ENCODE data around the gene FAM193A. TPM values are rescaled to one million over a fixed set of nuclear protein-coding genes. Genes with fewer than 3 reads are reported as not detected.

FAM193A gene
- polyA plus RNA-seq, 1 donor (not counting 4 experiments of a cell fraction or from before 2014, with no cell fraction given): 3.6 TPM

DNA sequence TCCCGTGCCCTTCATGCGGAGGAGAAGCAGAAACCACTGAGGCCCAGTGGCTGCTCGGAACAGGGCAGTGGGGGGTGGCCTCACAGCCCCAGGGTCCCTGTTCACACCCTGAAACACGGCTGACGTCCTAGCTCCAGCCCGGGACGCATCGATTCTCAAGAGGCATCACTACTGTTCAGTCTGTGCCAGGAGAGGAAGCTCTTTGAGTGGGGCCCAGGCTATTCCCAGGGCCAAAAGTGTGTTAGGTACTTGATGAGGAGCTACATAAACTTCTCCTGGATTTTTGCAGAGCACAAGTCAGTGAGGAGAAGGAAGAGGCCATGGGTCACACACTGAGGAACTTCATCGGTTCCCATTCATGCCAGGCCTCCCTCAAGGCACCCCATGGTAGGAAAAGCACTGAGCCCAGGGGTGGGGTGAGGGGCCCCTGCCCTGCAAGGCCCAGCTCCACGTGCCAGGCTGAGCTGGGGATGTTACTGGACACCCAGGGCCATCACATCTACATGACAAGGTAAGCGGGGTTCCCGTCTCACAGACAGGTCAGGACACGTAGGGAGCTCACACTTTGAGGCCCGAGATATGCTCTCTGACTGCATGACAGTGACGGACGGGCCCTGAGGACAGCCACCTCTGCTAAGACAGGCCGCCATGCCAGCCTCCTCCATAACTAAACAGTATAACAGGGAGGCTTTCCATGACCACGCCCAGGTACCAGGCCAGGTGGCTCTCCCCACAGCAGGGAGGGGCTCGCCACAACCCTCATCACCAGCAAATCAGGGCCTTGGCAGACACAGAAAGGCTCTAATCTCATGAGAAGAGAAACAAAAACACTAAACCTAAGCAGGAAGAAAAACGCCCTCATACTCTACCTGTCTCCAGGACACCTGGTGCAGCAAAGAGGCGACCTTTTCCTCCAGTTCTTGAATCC lies 207.3 kb downstream of the FAM193A start:
- dilution Hi-C loops (cut with MboI; ENCODE audit: extremely low pct_ligation_motif_present, low sequenced_read_pairs): no loop called here
- Histone ChIP-seq H3K4me3 (ENCODE audit: control insufficient read depth in 2 of 3, extremely low read depth in 1 of 3, insufficient read depth in 2 of 3, low read depth in 1 of 3, low read length in 3 of 3) (no peak overlapping the region), H3K9me3 (ENCODE audit: control insufficient read depth, low read depth, low read length) (no peaks in the 10 kb centered on the region), H3K4me1 (ENCODE audit: control insufficient read depth, extremely low read depth, insufficient read depth, low read length) (peaks cover 27% of the 10 kb centered on the region), H4K20me1 (ENCODE audit: control insufficient read depth, extremely low read depth, insufficient read depth, low read length) (no peaks in the 10 kb centered on the region), H3K27ac (ENCODE audit: control insufficient read depth, insufficient read depth, low read length) (no peak overlapping the region), H3K4me2 (ENCODE audit: control insufficient read depth, extremely low read depth, insufficient read depth, low read depth, low read length) (no peak overlapping the region), H3K79me2 (ENCODE audit: control insufficient read depth, insufficient read depth, low read length) (no peaks in the 10 kb centered on the region), H3K27me3 (ENCODE audit: control insufficient read depth, extremely low read depth, insufficient read depth, low read length) (no peaks in the 10 kb centered on the region), H2AFZ (ENCODE audit: control insufficient read depth, low read length) (no peak overlapping the region), H3K9ac (ENCODE audit: control insufficient read depth, extremely low read depth, insufficient read depth, low read length) (no peak overlapping the region), H3K9me1 (ENCODE audit: control insufficient read depth, extremely low read depth, insufficient read depth, low read length) (peaks cover 3% of the 10 kb centered on the region), H3K36me3 (ENCODE audit: control insufficient read depth in 2 of 2, extremely low read depth in 1 of 2, insufficient read depth in 2 of 2, low read length in 2 of 2) (peaks cover 24 to 49% of the 10 kb centered on the region in 2 experiments)
- DNase-seq (ENCODE audit: low read depth, low spot score): no peak
- no peak for FAIRE-seq
- TF ChIP-seq EZH2 (IDR thresholded peaks at IDR 0.05; ENCODE audit: low read length): no peak
- TF ChIP-seq, protein P1, sequence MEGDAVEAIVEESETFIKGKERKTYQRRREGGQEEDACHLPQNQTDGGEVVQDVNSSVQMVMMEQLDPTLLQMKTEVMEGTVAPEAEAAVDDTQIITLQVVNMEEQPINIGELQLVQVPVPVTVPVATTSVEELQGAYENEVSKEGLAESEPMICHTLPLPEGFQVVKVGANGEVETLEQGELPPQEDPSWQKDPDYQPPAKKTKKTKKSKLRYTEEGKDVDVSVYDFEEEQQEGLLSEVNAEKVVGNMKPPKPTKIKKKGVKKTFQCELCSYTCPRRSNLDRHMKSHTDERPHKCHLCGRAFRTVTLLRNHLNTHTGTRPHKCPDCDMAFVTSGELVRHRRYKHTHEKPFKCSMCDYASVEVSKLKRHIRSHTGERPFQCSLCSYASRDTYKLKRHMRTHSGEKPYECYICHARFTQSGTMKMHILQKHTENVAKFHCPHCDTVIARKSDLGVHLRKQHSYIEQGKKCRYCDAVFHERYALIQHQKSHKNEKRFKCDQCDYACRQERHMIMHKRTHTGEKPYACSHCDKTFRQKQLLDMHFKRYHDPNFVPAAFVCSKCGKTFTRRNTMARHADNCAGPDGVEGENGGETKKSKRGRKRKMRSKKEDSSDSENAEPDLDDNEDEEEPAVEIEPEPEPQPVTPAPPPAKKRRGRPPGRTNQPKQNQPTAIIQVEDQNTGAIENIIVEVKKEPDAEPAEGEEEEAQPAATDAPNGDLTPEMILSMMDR (optimal IDR thresholded peaks at IDR 0.05 in 1 of 3, IDR thresholded peaks at IDR 0.05 in 1 of 3, conservative IDR thresholded peaks at IDR 0.05 in 1 of 3; ENCODE audit: extremely low read depth in 1 of 3, insufficient read depth in 2 of 3, low read length in 3 of 3): no peak

DNA sequence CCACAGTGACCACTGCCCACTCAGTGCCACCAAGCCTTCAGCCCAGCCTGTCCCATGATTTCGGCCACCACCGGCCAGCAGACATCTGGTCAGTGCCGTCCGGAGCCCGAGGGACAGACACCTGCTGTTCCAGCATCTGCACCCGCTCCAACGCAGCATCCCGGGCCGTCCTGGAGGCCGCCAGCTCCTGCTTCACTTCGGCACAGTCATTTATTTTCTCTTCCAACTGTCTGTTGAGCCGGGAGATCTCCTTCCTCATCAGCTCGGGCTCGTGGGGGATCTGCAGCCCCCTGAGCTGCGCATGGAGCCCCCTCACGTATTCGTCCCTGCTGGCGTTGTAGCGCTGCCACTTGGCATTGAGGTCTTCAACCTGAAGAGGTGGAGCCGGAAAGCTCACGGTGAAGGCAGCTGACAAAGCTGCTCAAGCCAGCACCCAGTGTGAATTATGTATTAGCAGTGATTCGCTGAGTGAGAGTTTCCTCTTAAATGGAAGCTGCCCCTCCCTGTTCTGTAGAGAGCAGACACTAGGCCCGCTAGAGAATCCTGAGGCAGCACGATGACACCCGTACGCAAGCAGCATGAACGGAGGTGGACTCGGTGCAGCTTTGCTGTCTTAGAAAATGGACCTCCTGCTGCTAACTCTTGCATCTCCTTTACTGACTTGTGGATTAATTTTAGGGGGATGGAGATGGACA lies 208.3 kb downstream of the FAM193A start:
- H3K4me3 ChIP-seq (ENCODE audit: control insufficient read depth in 2 of 3, extremely low read depth in 1 of 3, insufficient read depth in 2 of 3, low read depth in 1 of 3, low read length in 3 of 3): no peak overlapping the region
- no peak overlapping the region for H3K9ac ChIP-seq (ENCODE audit: control insufficient read depth, extremely low read depth, insufficient read depth, low read length)
- H3K79me2 ChIP-seq (ENCODE audit: control insufficient read depth, insufficient read depth, low read length): peaks cover 2% of the 10 kb centered on the region
- no peak for DNase-seq (ENCODE audit: low read depth, low spot score)
- peaks cover 27% of the 10 kb centered on the region for H3K4me1 ChIP-seq (ENCODE audit: control insufficient read depth, extremely low read depth, insufficient read depth, low read length)
- peaks cover 3% of the 10 kb centered on the region for H3K9me1 ChIP-seq (ENCODE audit: control insufficient read depth, extremely low read depth, insufficient read depth, low read length)
- TF ChIP-seq EZH2 (IDR thresholded peaks at IDR 0.05; ENCODE audit: low read length): no peak
- TF ChIP-seq, protein P1 (optimal IDR thresholded peaks at IDR 0.05 in 1 of 3, IDR thresholded peaks at IDR 0.05 in 1 of 3, conservative IDR thresholded peaks at IDR 0.05 in 1 of 3; ENCODE audit: extremely low read depth in 1 of 3, insufficient read depth in 2 of 3, low read length in 3 of 3): no peak
- no peak for FAIRE-seq
- no peaks in the 10 kb centered on the region for H3K9me3 ChIP-seq (ENCODE audit: control insufficient read depth, low read depth, low read length)
- H3K27ac ChIP-seq (ENCODE audit: control insufficient read depth, insufficient read depth, low read length): no peak overlapping the region
- H3K27me3 ChIP-seq (ENCODE audit: control insufficient read depth, extremely low read depth, insufficient read depth, low read length): no peaks in the 10 kb centered on the region
- no peak overlapping the region for H2AFZ ChIP-seq (ENCODE audit: control insufficient read depth, low read length)
- peaks cover 28 to 49% of the 10 kb centered on the region in 2 experiments for H3K36me3 ChIP-seq (ENCODE audit: control insufficient read depth in 2 of 2, extremely low read depth in 1 of 2, insufficient read depth in 2 of 2, low read length in 2 of 2)
- no peaks in the 10 kb centered on the region for H4K20me1 ChIP-seq (ENCODE audit: control insufficient read depth, extremely low read depth, insufficient read depth, low read length)
- no peak overlapping the region for H3K4me2 ChIP-seq (ENCODE audit: control insufficient read depth, extremely low read depth, insufficient read depth, low read depth, low read length)
- dilution Hi-C loops (cut with MboI; ENCODE audit: extremely low pct_ligation_motif_present, low sequenced_read_pairs): no loop called here
